ENCODE results near the gene IGSF3.
"Not testable (repeated sequence)": the region's sequence is repeated elsewhere in the genome, so short reads cannot be mapped to it uniquely, and the experiment has no call there.

GRCh38 chr1:116645802-116646672 lies 21.5 kb downstream of the IGSF3 start:
- not testable (repeated sequence) for TF ChIP-seq CTCF, POLR2A, POLR2AphosphoS5 (IDR thresholded peaks at IDR 0.05)
